PC-9 (cell line): ENCODE measurements around the gene HOXC10.

Experiments used
- EZH2 ChIP-seq: fragments of 200-600 bp; sonication (generic); IDR thresholded peaks from 2 replicates; pipeline ENCODE4 v1.8.0; 2017; ENCODE audit warnings: antibody characterized with exemption, low read depth
- TF ChIP-seq, protein P1 (sequence below): fragments of 200-600 bp; sonication (generic); conservative IDR thresholded peaks from 2 replicates; pipeline ENCODE4 v1.6.1; 2017; ENCODE audit warnings: mixed run types, antibody characterized with exemption, mild to moderate bottlenecking, moderate library complexity

DNA sequence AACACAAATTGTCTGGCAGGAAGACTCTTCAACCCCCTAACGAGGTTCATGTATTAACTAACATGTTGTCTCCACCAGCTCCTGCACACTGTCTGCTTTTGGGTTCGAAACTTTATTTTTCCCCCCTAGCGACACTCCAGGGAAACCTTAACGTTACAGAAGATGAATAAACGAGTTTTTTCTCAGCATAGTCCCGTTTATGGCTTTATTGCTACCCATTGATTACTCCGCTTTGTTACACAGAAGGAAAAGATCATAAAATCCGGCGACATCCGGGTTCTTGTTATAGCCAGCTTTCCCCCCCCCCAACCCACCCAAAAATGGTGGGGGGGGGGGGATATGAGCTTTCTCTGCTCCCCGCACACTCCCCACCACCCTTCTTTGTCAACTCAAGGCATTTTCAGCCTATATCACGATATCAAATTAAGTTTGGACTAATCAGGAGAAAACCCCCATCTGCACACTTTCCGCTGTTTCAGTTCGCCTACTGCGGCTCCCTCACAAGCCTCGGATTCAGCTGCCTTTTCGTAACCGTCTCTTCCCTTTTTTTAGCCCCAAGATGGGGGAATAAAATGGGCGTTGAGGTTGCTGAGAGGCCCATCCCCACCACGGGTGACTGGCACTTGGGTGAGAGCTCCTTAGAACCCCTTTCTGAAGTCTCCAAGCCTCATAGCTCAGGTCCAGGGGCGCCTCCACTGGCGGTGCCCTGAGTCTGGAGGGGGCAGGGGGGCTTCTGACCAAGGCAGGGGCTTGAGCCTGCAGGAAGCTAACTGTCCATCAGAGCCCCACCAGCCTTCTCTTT lies 41.9 kb downstream of the HOXC10 start:
- no peak for TF ChIP-seq EZH2
- TF ChIP-seq, protein P1, sequence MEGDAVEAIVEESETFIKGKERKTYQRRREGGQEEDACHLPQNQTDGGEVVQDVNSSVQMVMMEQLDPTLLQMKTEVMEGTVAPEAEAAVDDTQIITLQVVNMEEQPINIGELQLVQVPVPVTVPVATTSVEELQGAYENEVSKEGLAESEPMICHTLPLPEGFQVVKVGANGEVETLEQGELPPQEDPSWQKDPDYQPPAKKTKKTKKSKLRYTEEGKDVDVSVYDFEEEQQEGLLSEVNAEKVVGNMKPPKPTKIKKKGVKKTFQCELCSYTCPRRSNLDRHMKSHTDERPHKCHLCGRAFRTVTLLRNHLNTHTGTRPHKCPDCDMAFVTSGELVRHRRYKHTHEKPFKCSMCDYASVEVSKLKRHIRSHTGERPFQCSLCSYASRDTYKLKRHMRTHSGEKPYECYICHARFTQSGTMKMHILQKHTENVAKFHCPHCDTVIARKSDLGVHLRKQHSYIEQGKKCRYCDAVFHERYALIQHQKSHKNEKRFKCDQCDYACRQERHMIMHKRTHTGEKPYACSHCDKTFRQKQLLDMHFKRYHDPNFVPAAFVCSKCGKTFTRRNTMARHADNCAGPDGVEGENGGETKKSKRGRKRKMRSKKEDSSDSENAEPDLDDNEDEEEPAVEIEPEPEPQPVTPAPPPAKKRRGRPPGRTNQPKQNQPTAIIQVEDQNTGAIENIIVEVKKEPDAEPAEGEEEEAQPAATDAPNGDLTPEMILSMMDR: no peak
